ENCODE data around the gene TOMM5. TPM values are rescaled to one million over a fixed set of nuclear protein-coding genes. Genes with fewer than 3 reads are reported as not detected.

The TOMM5 gene
- total and polyA plus RNA-seq, 3 donors from 2014 or later: 96.5 to 126 (median 113) TPM

DNA sequence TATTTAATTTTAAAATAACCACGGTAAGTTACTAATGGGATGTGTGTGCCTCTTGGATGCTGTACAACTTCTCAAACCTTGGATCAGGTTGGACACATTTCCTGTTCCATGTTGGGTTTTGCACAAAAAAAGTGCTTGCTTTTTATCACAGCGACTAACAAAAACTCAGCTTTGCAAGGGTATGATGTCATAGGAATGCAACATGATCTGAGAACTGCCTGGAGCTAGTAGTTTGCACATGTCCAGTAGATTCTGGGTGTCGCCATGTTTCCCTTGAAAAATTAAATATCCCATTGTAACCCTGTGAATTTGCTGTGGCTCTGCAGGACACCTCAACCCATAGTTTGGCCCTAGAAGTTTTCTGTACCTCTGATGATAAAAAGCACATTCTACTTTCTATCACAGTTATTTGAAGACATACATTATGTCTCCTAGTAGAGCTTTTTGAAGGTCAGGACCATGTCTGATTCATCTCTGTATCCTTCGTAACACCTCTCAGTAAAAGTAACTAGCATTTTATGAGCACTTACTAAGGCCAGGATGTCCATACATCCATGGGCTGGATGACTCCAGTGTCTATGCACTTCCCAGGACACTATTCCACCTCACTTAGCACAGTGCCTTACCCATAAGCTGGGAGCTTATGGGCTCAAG lies 46.8 kb upstream of the TOMM5 start:
- Histone ChIP-seq H3K36me3 (ENCODE audit: low read depth, missing control alignments) (no peaks in the 10 kb centered on the region), H3K4me1 (peaks cover 18% of the 10 kb centered on the region), H3K9me3 (no peaks in the 10 kb centered on the region), H3K4me3 (no peak overlapping the region), H3K27ac (peak overlapping the region in 1 of 2 donors; percentile 32), H3K27me3 (no peaks in the 10 kb centered on the region)
- no peak for TF ChIP-seq POLR2A (IDR thresholded peaks at IDR 0.05)
- TF ChIP-seq, protein P1, sequence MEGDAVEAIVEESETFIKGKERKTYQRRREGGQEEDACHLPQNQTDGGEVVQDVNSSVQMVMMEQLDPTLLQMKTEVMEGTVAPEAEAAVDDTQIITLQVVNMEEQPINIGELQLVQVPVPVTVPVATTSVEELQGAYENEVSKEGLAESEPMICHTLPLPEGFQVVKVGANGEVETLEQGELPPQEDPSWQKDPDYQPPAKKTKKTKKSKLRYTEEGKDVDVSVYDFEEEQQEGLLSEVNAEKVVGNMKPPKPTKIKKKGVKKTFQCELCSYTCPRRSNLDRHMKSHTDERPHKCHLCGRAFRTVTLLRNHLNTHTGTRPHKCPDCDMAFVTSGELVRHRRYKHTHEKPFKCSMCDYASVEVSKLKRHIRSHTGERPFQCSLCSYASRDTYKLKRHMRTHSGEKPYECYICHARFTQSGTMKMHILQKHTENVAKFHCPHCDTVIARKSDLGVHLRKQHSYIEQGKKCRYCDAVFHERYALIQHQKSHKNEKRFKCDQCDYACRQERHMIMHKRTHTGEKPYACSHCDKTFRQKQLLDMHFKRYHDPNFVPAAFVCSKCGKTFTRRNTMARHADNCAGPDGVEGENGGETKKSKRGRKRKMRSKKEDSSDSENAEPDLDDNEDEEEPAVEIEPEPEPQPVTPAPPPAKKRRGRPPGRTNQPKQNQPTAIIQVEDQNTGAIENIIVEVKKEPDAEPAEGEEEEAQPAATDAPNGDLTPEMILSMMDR (IDR thresholded peaks at IDR 0.05): no peak
- intact Hi-C loops (cut with DNase I; ENCODE audit: low total_unique reads): no loop called here
- DNase-seq: no peak
- 63 to 65% methylated on average over 3 to 4 of the region's 4 CpGs for WGBS, 2 donors

- no peaks in the 10 kb centered on the region for H3K9me3 ChIP-seq
- H3K4me3 ChIP-seq: peak overlapping the region; percentile 29 to 41
- H3K27me3 ChIP-seq: no peaks in the 10 kb centered on the region
- intact Hi-C loops (cut with DNase I; ENCODE audit: low total_unique reads): no loop called here
- no peaks in the 10 kb centered on the region for H3K36me3 ChIP-seq (ENCODE audit: low read depth, missing control alignments)
- H3K4me1 ChIP-seq: peaks cover 13% of the 10 kb centered on the region
- DNase-seq: peak; percentile 54
- H3K27ac ChIP-seq: no peak overlapping the region
- TF ChIP-seq, protein P1 (IDR thresholded peaks at IDR 0.05): no peak
- no peak for TF ChIP-seq POLR2A (IDR thresholded peaks at IDR 0.05)
- WGBS, 2 donors: 67 to 80% methylated on average over 29 to 39 of the region's 39 CpGs
Observed at GRCh38 chr9:37636511-37637448, 44.4 kb upstream of the TOMM5 start.

GRCh38 chr9:37635808-37636207 lies 43.4 kb upstream of the TOMM5 start:
- peak overlapping the region in 1 of 2 donors; percentile 41 for H3K4me3 ChIP-seq
- H3K9me3 ChIP-seq: no peaks in the 10 kb centered on the region
- WGBS, 2 donors: 36 to 64% methylated on average over 10 to 16 of the region's 16 CpGs
- H3K27ac ChIP-seq: no peak overlapping the region
- peaks cover 12% of the 10 kb centered on the region for H3K4me1 ChIP-seq
- H3K36me3 ChIP-seq (ENCODE audit: low read depth, missing control alignments): no peaks in the 10 kb centered on the region
- no peaks in the 10 kb centered on the region for H3K27me3 ChIP-seq
- no peak for DNase-seq
- TF ChIP-seq, protein P1 (IDR thresholded peaks at IDR 0.05): no peak
- TF ChIP-seq POLR2A (IDR thresholded peaks at IDR 0.05): no peak
- intact Hi-C loops (cut with DNase I; ENCODE audit: low total_unique reads): no loop called here

- H3K36me3 ChIP-seq (ENCODE audit: low read depth, missing control alignments): no peaks in the 10 kb centered on the region
- WGBS, 2 donors: 59 to 76% methylated on average over 4 of the region's 4 CpGs
- H3K4me3 ChIP-seq: no peak overlapping the region
- no peaks in the 10 kb centered on the region for H3K27me3 ChIP-seq
- no peak for DNase-seq
- no peaks in the 10 kb centered on the region for H3K9me3 ChIP-seq
- TF ChIP-seq, protein P1 (IDR thresholded peaks at IDR 0.05): no peak
- H3K27ac ChIP-seq: no peak overlapping the region
- intact Hi-C loops (cut with DNase I; ENCODE audit: low total_unique reads): no loop called here
- no peaks in the 10 kb centered on the region for H3K4me1 ChIP-seq
Observed at GRCh38 chr9:37632479-37632878, 40.1 kb upstream of the TOMM5 start.

All from testis (tissue), 3 donors.